ENCODE results near the gene SPAG7. TPM values are rescaled to one million over a fixed set of nuclear protein-coding genes. Genes with fewer than 3 reads are reported as not detected.
A peak's percentile ranks its signal among the peaks of the same experiment; 100 is the strongest.

Gene SPAG7
- total RNA-seq, 1 experiment from 2014 or later = 43.4 TPM

- Histone ChIP-seq H3K27ac (ENCODE audit: low read length) (peak overlapping the region; percentile 93), H3K4me1 (ENCODE audit: control insufficient read depth, insufficient read depth, low read length) (peaks cover 29% of the 10 kb centered on the region), H3K36me3 (ENCODE audit: control insufficient read depth, insufficient read depth, low read length) (peaks cover 6% of the 10 kb centered on the region), H3K27me3 (ENCODE audit: control insufficient read depth, insufficient read depth, low read length) (no peaks in the 10 kb centered on the region), H3K4me3 (ENCODE audit: low read depth in 2 of 2, low read length in 2 of 2) (peak overlapping the region; percentile 83 to 85), H3K9me3 (ENCODE audit: control insufficient read depth, insufficient read depth, low read depth, low read length) (no peaks in the 10 kb centered on the region)
- ChIA-PET CTCF (no interaction called here), POLR2A (interaction anchor here (0.7 to 1.1 kb wide), 2 partner anchors 18 to 37 kb away, joined by 3 to 4 read pairs; partner anchors contain the start of gene SPAG7)
- no TSS peak for BruUV-seq (replicated peaks)
- DNase-seq (ENCODE audit: low read depth, low spot score) = no peak
- peak; percentile 52 for ATAC-seq
- TF ChIP-seq CTCF (IDR thresholded peaks at IDR 0.05) (no peak), TCF7L2 (IDR thresholded peaks at IDR 0.05; ENCODE audit: low read depth, low read length) (no peak), POLR2AphosphoS5 (IDR thresholded peaks at IDR 0.05; ENCODE audit: low read depth, low read length) (peak; percentile 50; the same call in 1 of the 2 replicates)
- intact Hi-C loops (cut with micrococcal nuclease; ENCODE audit: unreplicated experiment) = no loop called here
- in situ Hi-C loops (cut with HindIII; ENCODE audit: low pct_unique_long_range_greater_than_20kb, low sequenced_read_pairs) = no loop called here
These were observed 18.1 kb downstream of the SPAG7 start for GRCh38 chr17:4949321-4950074.

- POLR2A ChIA-PET = interaction anchor here (0.7 to 1.1 kb wide), 2 partner anchors 18 to 38 kb away, joined by 3 to 4 read pairs; partner anchors contain the start of gene SPAG7
- intact Hi-C loops (cut with micrococcal nuclease; ENCODE audit: unreplicated experiment) = no loop called here
- DNase-seq (ENCODE audit: low read depth, low spot score) = no peak
- Histone ChIP-seq H3K4me3 (ENCODE audit: low read depth in 2 of 2, low read length in 2 of 2) (peak overlapping the region; percentile 83 to 85), H3K4me1 (ENCODE audit: control insufficient read depth, insufficient read depth, low read length) (peaks cover 35% of the 10 kb centered on the region), H3K27ac (ENCODE audit: low read length) (peak overlapping the region; percentile 93), H3K9me3 (ENCODE audit: control insufficient read depth, insufficient read depth, low read depth, low read length) (no peaks in the 10 kb centered on the region), H3K36me3 (ENCODE audit: control insufficient read depth, insufficient read depth, low read length) (peaks cover 6% of the 10 kb centered on the region), H3K27me3 (ENCODE audit: control insufficient read depth, insufficient read depth, low read length) (no peaks in the 10 kb centered on the region)
- TF ChIP-seq SIN3A (IDR thresholded peaks at IDR 0.05; ENCODE audit: borderline replicate concordance, insufficient read depth, low read depth, low read length) (no peak), POLR2AphosphoS5 (IDR thresholded peaks at IDR 0.05; ENCODE audit: low read depth, low read length) (peak; percentile 30; the same call in 1 of the 2 replicates)
- no TSS peak for BruUV-seq (replicated peaks)
- peak; percentile 67 for ATAC-seq
- CTCF ChIA-PET = no interaction called here
- in situ Hi-C loops (cut with HindIII; ENCODE audit: low pct_unique_long_range_greater_than_20kb, low sequenced_read_pairs) = no loop called here
These were observed 18.7 kb downstream of the SPAG7 start for GRCh38 chr17:4948931-4949320.

DNA sequence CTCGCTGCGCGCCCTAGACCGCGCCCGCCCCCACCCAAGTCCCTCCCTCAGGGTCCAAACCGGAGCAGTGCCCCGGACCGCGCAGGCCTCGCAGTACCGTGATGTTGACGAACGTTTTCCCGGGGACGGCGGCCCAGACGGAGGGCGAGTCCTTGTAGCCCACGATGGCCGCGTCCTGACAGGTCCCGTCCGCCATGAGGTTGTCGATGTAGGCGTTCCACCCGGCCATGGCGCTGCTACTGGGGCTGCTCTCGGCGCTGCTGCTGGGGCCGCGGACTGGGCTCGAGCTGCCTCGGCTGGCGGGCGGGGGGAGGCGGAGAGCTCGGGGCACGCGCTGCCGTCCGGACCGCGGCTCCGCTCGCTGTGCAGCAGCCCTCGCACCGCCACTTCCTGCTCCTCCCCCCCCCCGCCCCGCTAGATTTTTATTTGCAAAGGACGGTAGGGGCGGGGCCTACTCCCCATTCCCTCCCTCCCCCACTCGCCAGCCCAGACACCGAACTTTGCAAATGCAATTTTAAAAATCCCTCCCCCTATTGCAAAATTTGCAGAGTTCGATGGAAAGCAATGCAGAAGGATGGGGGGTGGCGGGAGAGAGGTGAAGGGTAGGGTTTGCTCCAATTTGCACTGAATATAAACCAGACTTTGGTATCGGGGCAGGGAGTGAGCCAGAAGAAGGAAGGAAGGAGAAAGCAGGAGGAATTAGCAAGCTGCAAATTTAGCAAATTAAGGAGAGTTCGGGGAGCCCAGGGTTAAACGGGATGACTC, 19.3 kb downstream of the SPAG7 start, which contains the start of gene PFN1:
Gene PFN1 (minus strand): TSS at position 365 of the 765 bp plus-strand sequence. CDS start 136 bp downstream, at position 229.
- ChIA-PET POLR2A (interaction anchor here (0.6 to 1.1 kb wide), 3 partner anchors 19 to 1000 kb away, joined by 4 to 11 read pairs (median 8); partner anchors contain the start of gene SPAG7), CTCF (no interaction called here)
- intact Hi-C loops (cut with micrococcal nuclease; ENCODE audit: unreplicated experiment) = no loop called here
- peaks cover 6% of the 10 kb centered on the region for H3K36me3 ChIP-seq (ENCODE audit: control insufficient read depth, insufficient read depth, low read length)
- no TSS peak for BruUV-seq (replicated peaks)
- peaks cover 35% of the 10 kb centered on the region for H3K4me1 ChIP-seq (ENCODE audit: control insufficient read depth, insufficient read depth, low read length)
- DNase-seq (ENCODE audit: low read depth, low spot score) = no peak
- H3K9me3 ChIP-seq (ENCODE audit: control insufficient read depth, insufficient read depth, low read depth, low read length) = no peaks in the 10 kb centered on the region
- H3K27me3 ChIP-seq (ENCODE audit: control insufficient read depth, insufficient read depth, low read length) = no peaks in the 10 kb centered on the region
- peak within 1 kb of the TSS; percentile 83 to 85 for H3K4me3 ChIP-seq (ENCODE audit: low read depth in 2 of 2, low read length in 2 of 2)
- 0 out of 4 replicates have a peak, but pooled peaks of 1 of the 2 experiments have one; percentile 10 for TF ChIP-seq REST (IDR thresholded peaks at IDR 0.05; ENCODE audit: insufficient read depth in 1 of 2, low read depth in 2 of 2, low read length in 1 of 2)
- TF ChIP-seq TCF7L2 (IDR thresholded peaks at IDR 0.05; ENCODE audit: low read depth, low read length) = no peak
- no peak for TF ChIP-seq CTCF (IDR thresholded peaks at IDR 0.05)
- 0 out of 2 replicates have a peak, but pooled peaks have one; percentile 80 for TF ChIP-seq SIN3A (IDR thresholded peaks at IDR 0.05; ENCODE audit: borderline replicate concordance, insufficient read depth, low read depth, low read length)
- TF ChIP-seq POLR2AphosphoS5 (IDR thresholded peaks at IDR 0.05; ENCODE audit: low read depth, low read length) = peak; percentile 70
- ATAC-seq = peak; percentile 40
- in situ Hi-C loops (cut with HindIII; ENCODE audit: low pct_unique_long_range_greater_than_20kb, low sequenced_read_pairs) = no loop called here
- peak within 1 kb of the TSS; percentile 94 for H3K27ac ChIP-seq (ENCODE audit: low read length)

All from Panc1 (cell line).